GM19238 (cell line): Measurements from ENCODE around the gene GREM2.

ENCODE experiments used
- DNase-seq: peaks from one replicate; pipeline ENCODE4 v3.0.0; 2011; ENCODE audit warnings: low spot score; ENCODE audit not compliant: insufficient read length

GREM2 gene

DNA sequence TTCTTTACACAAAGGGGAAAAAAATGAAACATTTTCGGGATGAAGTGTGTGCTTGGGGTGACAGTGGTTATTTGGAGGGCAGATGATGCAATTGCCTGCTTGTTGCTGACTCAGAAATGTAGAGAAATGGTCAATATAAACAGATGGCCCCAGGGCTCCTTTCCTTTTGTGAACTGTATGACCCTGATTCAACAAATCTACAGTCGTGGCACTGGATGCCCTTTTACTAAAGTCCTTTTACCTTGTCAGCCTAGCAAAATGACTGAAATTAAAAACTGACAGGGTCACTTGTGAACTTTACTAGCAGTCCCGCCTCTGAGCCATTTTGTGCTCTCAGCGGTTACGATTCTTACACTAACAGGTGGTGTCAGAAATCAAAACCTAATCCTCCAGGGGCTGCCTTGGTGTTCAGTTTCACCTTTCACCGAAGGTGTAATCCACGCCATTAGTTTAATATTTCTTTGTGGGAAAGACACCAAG lies 49.8 kb downstream of the GREM2 start:
- no peak for DNase-seq

DNA sequence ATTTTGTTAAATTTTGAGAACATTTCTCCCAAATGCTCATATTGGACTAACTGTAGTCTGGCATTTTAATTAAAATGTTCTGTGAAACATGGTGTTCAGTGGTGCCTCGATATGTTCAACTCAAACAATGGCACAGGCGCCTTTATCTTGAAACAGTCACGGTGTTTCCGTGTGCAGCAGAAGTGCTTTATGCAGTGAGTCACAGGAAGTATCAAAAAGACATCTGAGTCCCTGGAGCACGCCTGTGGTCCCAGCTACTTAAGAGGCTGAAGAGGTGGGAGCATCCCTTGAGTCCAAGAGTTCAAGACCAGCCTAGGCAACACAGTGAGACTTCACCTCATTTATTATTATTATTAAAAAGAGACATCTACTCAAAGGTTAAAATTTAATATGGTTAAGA lies 52.2 kb downstream of the GREM2 start:
- DNase-seq: no peak

DNA sequence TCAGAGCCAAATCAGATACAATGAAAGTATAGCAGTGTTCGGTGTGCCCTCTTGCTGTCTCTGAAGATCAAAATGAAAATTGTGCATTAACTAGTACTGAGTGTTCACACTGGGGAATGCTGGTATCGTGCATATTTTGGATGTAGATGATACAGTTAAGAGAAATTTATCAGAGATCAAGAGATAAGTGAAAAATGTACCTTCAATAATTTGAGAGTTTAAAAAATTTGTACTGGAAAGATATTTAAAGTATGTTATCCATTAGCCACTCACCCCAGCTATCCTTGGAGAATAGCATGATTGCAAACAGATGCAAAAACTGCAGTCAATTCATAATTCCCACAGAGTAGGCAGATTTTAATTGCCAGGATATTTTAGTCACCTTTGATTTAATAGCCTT lies 56.4 kb downstream of the GREM2 start:
- no peak for DNase-seq

DNA sequence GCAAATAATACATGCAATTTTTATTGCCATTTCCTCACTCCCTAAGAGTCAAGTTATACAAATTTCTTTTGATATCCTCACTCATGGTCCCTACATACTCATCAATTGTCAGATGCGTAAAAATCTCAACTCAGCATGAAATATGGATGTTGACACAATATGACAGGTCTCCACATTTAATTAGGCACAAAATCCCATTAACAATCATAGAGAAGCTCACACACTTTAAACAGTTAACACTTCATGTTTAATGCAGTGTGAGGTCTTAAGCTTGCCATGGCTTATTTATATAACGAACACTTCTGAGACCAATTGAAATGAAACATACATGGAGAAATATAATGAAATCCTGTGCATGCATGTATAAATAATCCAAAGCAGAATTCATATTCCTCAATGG lies 58.6 kb downstream of the GREM2 start:
- no peak for DNase-seq

DNA sequence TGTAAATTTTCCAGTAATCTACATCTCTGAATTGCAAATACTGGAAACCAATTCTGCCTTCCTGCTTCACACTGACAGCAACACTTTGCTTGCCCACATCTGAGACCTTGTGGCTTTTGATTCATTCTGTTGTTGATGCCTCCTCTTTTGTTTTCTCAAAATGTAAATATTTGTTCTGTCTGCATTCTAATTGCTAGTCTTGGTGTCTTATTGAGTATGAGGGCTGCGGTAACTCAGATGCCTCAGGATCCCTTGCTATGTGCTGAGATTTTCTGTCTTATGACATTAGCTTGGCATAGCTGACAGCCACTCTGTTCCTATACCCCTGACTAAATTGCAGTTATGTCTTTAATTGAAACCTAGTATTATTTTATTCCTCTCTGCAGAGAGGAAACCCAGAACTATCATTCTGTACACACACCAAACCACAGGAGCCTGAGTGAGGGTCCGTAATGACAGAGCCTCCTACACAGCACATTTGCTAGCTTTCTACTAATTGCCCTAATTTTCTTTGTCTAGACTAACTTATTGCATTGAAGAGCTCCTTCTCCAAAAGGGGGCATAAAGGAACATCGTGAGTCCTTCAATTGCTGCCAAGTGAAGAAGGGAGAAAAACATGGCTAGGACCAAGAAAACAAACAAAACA lies 72.1 kb downstream of the GREM2 start:
- no peak for DNase-seq

DNA sequence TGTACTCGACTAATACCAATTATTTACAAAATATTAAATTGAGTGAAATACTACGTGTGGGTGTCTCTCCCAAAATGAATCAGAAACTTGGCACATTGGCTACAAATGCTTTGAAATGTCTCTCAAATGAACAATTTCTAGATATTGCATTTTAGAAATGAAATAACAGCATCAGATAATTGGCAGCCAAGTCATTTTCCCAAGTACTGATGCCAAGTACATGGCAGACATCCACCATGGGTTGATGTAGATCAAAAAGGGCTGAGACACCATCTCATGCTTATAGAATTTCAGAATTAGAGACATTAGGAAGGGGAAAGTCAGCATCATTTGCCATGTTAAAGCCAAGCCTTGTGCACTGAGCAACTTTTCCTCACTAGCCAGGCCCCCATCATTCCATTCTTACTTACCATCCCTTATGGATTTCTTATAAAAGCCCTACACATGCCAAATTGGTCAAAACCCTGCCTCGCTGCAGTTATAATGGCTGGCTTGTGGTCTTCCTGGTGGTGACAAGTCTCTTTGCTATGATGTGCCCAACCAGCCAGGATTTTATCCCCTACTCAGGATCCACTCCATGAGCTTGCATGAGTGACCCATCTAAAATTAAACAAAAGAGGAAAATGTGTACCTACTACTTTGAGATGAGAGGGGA lies 73.1 kb downstream of the GREM2 start:
- DNase-seq: no peak

DNA sequence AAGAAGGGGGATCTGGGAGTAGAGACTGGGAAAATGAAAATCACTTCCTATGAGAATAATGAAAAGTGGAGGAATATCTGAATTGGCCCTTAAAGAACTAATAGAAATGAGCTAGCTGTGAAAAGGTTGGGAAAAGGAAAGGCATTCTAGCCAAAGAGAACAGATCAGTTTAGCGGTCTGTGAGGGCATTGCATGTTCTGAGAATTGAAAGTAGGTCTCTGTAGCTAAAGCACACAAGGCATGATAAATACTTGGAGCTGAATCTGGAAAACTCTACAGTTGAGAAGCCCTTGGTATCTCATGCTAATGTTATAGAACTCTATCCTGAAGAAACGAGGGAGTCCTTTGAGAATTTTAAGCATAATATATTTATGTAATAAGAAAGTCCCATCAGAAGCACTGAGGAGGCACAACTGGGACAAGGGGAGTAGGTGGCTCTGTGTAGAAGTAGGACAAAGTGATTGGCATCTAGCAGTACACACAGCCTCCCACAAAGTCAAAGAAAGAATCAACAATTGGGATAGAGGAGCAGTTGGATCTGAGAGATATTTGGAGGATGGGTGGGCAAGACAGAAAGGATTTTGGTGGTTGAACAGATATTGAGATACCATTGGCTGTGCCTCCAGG lies 78.7 kb downstream of the GREM2 start:
- DNase-seq: no peak

- DNase-seq: no peak
Measured at GRCh38 chr1:240528591-240528990, 83.4 kb downstream of the GREM2 start.

DNA sequence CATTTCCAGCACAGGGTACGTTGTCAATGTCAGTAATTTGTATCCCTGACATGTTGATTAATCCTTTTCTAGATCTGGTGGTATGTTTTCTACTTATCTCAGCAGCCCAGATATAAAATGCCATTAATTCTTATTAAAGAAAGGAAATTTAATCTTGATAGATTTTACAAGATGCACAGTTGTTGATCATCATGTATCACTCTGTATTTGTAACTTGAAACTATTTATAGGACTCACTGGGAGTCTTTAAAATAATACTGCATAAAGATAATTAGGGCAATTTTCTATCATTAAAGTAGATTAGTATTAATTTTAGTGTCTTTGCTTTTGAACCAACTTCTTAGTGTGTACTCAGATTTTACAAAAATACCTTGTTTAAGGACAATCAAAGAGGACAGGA lies 84.9 kb downstream of the GREM2 start:
- no peak for DNase-seq

GRCh38 chr1:240526312-240526711 lies 85.6 kb downstream of the GREM2 start:
- DNase-seq: no peak

DNA sequence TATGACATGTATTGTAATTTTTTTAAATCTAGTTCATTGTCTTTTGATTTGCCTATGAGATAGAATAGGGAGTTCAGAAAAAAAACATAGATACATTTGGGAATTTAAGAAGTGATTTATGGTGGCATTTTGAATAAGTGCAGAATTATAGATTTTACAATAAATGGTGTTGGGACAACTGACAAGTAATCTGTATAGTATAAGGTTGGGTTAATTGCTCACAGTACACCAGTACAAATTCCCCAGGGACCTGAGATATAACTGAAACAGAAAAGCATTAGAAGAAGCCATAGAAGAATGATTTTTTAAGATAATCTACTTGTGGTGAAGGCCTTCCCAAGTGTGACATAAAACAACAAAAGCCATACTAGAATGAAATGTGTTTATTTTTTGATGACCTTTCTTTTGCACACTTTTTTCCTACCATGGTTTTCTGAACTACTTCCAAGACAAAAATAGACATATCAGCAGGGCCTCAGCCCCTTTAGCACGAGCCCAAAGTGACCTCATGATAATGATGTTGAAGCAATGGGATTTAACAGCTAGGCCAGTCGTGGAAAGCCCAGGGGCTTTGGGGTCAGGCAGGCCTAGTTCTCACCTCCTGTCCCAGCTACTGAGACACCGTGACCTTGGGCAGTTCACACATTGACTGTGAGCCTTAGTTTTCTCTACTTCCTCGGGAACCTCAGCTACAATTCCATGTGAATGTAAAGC lies 87.4 kb downstream of the GREM2 start:
- no peak for DNase-seq

DNA sequence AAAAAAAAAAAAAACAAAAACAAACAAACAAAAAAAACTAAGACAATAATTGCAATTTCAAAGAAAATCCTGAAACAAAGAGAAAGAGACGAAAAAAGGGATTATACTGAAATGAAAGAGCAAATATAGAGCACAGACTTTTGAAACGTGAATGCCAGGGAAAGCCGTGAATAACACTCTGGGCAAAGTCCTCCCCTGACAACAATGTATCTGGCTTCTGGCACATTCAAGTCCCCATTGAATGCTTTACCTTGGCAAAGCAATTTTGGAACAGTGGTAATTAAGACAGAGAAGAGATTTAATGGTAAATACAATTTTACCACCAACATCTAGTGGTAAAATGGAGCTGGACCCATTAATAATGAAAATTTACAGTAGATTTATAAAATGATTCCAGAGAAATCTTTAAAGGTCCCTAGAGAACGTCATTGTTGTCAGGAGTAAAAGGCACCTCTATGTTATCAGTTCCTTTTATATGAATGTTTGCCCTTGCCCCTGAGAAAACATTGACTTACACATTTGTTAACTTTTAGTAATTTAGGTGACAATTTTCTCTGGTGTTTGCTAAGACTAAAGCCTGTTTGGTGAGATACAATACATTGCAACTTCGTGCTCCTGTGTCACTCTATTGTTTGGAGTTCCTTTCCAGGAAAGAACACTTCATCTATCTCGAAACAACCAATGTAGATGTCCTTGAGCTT lies 89.7 kb downstream of the GREM2 start:
- DNase-seq: no peak

DNA sequence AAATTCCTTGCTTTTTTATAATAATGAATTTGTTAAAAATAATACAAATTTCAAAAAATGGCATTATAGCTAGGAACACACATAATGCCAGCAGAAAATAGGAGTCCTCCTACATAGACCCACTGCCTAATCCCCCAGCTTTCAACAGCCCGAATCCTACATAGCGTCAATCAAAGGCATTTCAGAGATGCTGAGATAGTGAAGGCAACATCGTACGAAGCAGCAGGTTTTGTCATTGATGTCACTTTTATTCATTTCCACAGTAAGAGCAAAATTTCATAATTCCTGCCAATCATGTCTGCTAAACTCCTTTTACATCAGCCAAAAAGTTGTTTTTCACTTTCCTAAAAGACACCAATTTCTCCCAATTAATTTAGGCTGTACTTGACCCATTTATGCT lies 94.1 kb downstream of the GREM2 start:
- no peak for DNase-seq

- no peak for DNase-seq
Measured at GRCh38 chr1:240516069-240516468, 95.9 kb downstream of the GREM2 start.

GRCh38 chr1:240515505-240515904 lies 96.5 kb downstream of the GREM2 start:
- DNase-seq: no peak

DNA sequence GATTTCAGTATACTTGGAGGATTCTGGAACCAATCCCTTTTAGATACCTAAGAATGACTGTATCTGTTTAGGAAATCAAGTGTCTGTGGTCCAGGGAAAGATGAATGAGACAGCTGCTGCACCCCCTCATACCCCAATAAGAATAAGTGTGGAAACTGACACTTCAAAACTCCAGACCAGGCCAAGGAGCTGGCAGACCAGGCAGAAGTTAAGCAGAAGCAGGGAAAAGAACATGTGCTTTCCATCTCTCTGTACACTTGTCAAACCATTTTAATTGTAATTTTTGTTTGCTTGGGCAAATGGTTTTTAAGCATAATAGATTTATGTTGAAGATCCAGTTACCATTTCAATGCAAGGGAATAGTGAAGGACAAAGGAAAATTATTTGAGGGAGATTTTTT lies 100.2 kb downstream of the GREM2 start:
- no peak for DNase-seq

DNA sequence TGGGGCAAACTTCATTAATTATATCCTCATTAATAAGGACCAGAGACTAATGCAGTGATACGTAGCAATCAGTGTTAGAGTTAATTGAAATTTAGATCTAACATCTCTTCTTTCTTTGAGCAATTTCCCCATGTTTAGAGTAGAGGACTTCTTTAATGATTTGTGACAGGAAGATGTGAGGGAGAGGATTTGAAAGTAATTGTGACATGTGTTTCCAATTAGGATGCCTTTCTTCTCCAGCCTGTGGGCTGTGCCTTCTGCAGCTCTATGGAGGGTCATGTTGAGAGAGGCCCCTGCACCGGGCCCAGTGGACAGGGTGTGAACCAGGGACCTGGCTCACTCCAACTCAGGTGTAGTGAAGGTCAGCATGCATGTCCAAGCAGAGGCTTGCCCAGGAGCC lies 103.0 kb downstream of the GREM2 start:
- DNase-seq: no peak

DNA sequence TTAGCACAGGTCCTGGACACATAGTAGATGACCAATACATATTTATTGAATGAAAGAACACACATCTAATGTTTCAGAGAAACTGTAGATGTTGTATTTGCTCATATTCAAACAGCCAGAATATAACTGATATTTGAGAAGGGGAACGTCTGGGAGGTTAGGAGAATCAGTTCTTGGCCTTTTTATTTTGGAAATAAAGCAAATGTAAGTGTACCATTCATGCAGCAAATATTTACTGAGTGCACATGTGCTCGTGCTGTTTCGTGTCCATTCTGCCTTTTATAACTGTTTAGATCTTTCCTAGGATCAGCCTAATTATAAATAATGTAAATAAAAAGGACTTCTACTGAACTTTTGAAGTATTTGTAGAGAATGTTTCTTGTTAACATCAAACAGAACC lies 103.8 kb downstream of the GREM2 start:
- DNase-seq: no peak

DNA sequence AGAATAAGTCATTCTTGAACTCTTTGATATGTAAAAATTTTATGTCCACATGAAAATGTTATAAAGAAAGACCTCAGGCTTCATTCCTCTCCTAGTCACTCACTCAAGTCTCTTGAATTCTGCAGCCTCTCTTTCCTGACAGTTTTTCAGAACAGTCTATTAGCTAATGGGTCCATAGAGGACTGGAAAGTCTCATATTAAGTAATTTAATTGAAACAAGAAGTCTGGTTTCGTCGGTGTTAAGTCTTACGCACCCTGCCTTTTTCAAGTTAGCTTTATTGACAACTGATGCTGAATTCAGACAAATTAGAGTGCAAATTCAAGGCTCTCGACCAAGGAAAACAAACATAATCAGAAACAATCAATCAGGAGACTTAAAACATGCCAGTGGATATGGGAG lies 105.8 kb downstream of the GREM2 start:
- DNase-seq: no peak

- no peak for DNase-seq
Measured at GRCh38 chr1:240503558-240503957, 108.4 kb downstream of the GREM2 start.

DNA sequence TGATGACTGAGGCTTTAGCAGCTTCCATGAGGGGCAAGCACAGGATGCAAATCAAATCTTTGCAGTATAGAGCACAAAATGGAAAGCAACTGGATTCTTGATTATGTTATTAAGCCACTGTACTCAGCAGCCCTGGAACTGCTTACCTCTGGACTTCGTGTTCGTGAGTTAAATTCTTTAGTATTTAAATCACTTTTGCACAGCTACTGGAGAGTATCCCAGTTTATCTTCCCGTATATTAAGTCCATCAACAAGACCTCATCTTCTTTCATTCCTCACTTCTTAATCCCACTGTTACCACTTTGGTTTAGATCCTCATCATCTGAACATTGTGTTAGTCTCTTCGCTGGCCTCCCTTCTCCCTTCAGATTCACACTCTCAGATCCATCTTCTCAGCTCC lies 108.9 kb downstream of the GREM2 start:
- DNase-seq: no peak

GRCh38 chr1:240501115-240501514 lies 110.8 kb downstream of the GREM2 start:
- no peak for DNase-seq
